HepG2 (cell line): Measurements from ENCODE around the gene ERO1A. TPM values are rescaled to one million over a fixed set of nuclear protein-coding genes. Genes with fewer than 3 reads are reported as not detected.

ENCODE experiments used
- ARNT ChIP-seq: fragments of 450-650 bp; IDR thresholded peaks from 2 replicates; pipeline ENCODE4 v1.6.1; 2017
- ASH2L ChIP-seq: fragments of 300-600, 200-600 bp; sonication (generic); IDR thresholded peaks from 2 replicates; pipeline ENCODE4 v1.7.0; 2017; ENCODE audit warnings: low read depth, mild to moderate bottlenecking, moderate library complexity, mixed read lengths, low read length; ENCODE audit not compliant: insufficient read length
- DMAP1 ChIP-seq: IDR thresholded peaks from 2 replicates; pipeline ENCODE4 v1.6.1; 2016
- HCFC1 ChIP-seq: fragments of 150-350 bp; IDR thresholded peaks from 2 replicates; pipeline ENCODE4 v1.6.1; 2014; ENCODE audit warnings: low read depth, low read length
- HHEX ChIP-seq: IDR thresholded peaks from 2 replicates; pipeline ENCODE4 v1.6.1; 2016; ENCODE audit warnings: control low read depth
- MAFG ChIP-seq: sonication (generic); formaldehyde crosslinking; IDR thresholded peaks from 2 replicates; pipeline ENCODE4 v1.5.1; 2020; ENCODE audit warnings: mild to moderate bottlenecking, missing genetic modification reagents
- NONO ChIP-seq, 2 experiments: fragments of 450-650 bp in 1 of 2; sonication (generic) in 1 of 2; formaldehyde crosslinking in 1 of 2; IDR thresholded peaks in 1 of 2; conservative IDR thresholded peaks in 1 of 2; 2 replicates each; pipeline versions ENCODE4 v1.6.1 to v1.8.0; 2017 to 2022; ENCODE audit warnings: mild to moderate bottlenecking in 1 of 2, missing genetic modification reagents in 1 of 2, moderate library complexity in 1 of 2
- ZNF101 ChIP-seq: sonication (generic); formaldehyde crosslinking; IDR thresholded peaks from 2 replicates; pipeline ENCODE4 v1.4.0; 2020; ENCODE audit warnings: mild to moderate bottlenecking, low read depth, missing genetic modification reagents, borderline replicate concordance
- polyA plus RNA-seq, 8 experiments: library from polyadenylated mRNA; depleted of rRNA in 3 of 8; stranded (reverse) in 7 of 8; unstranded in 1 of 8; fragments of >200 nt; fragmentation: Illumina TruSeq in 4 of 8; extraction: Trizol in 4 of 8; gene quantifications; 2 replicates each; pipeline versions ENCODE4 v1.2.1 to v1.2.3, GENCODE V29; 2011 to 2016; ENCODE audit warnings: low read depth in 4 of 8, missing spikeins in 1 of 8, mixed read lengths in 1 of 8; ENCODE audit not compliant: insufficient read depth in 1 of 8
- total RNA-seq, 5 experiments: library from RNA; depleted of rRNA; stranded (reverse); fragments of >200 nt; fragmentation: Illumina TruSeq; extraction: Trizol; gene quantifications; 2 replicates each; pipeline ENCODE4 v1.2.3, GENCODE V29; 2016; ENCODE audit warnings: low read depth in 1 of 5
- TF ChIP-seq, protein P1 (sequence below): sonication (generic); formaldehyde crosslinking; IDR thresholded peaks from 2 replicates; pipeline ENCODE4 v1.4.0; 2020; ENCODE audit warnings: missing genetic modification reagents, borderline replicate concordance
- TF ChIP-seq, protein P2 (sequence below): sonication (generic); formaldehyde crosslinking; IDR thresholded peaks from 2 replicates; pipeline ENCODE4 v1.4.0; 2020; ENCODE audit warnings: missing genetic modification reagents, borderline replicate concordance
- TF ChIP-seq, protein P3 (sequence below): sonication (generic); formaldehyde crosslinking; IDR thresholded peaks from 2 replicates; pipeline ENCODE4 v1.8.1; 2023; ENCODE audit warnings: mild to moderate bottlenecking, moderate library complexity, missing genetic modification reagents
- TF ChIP-seq, protein P4 (sequence below): sonication (generic); formaldehyde crosslinking; IDR thresholded peaks from 2 replicates; pipeline ENCODE4 v1.8.0; 2022; ENCODE audit warnings: missing genetic modification reagents, mild to moderate bottlenecking, inconsistent platforms, borderline replicate concordance
- TF ChIP-seq, protein P5 (sequence below): sonication (generic); formaldehyde crosslinking; IDR thresholded peaks from 2 replicates; pipeline ENCODE4 v1.4.0; 2020; ENCODE audit warnings: missing genetic modification reagents

The ERO1A gene
- total and polyA plus RNA-seq, 2 of the 13 experiments (the other 11 are each of a cell fraction or from before 2014, with no cell fraction given): 60.3 to 137 TPM

DNA sequence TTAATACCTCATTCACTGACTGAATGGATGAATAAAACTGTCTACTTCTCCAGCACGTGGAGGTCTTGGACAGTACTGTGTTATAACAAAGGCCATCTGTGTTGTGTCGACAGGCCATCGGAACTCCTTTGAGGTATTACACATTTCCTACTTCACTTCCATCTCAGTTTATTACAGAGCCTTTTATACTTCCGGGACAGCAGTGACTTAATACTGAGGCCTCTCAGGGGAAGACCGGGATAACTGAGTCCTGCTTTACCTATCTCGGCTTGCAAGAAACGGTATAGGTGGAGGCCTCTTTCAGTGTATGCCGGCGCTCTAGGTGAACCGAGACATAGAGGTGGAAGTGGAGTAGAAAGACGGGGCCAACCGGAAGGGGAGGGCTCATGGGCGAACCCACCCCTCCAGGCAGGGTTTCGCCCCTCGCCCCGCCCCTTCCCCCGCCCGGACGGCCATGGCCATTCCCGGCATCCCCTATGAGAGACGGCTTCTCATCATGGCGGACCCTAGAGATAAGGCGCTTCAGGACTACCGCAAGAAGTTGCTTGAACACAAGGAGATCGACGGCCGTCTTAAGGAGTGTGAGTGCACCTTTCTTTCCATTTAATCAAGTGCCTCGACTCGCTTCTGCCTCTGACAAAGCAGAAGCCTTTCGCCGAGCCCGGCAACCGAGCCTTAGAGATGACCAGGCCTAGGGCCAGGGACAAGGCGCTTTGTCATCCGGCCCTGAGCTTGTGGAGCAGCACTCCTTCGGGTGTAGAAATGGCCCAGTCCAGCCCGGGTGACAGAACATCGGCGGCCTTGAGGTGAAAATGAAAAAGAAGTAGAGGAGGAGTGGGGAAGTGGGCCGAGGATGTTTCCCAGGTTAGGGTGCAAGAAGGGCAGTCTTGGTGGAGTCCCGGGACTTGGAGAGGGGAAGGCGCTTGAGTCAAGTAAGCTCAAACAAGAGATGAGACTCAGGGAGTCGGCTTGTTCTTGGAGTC lies 11.7 kb upstream of the ERO1A start, which contains the start of gene PSMC6 (continued):
- TF ChIP-seq, protein P1, sequence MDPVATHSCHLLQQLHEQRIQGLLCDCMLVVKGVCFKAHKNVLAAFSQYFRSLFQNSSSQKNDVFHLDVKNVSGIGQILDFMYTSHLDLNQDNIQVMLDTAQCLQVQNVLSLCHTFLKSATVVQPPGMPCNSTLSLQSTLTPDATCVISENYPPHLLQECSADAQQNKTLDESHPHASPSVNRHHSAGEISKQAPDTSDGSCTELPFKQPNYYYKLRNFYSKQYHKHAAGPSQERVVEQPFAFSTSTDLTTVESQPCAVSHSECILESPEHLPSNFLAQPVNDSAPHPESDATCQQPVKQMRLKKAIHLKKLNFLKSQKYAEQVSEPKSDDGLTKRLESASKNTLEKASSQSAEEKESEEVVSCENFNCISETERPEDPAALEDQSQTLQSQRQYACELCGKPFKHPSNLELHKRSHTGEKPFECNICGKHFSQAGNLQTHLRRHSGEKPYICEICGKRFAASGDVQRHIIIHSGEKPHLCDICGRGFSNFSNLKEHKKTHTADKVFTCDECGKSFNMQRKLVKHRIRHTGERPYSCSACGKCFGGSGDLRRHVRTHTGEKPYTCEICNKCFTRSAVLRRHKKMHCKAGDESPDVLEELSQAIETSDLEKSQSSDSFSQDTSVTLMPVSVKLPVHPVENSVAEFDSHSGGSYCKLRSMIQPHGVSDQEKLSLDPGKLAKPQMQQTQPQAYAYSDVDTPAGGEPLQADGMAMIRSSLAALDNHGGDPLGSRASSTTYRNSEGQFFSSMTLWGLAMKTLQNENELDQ: 0 out of 2 replicates have a peak, but pooled peaks have one; percentile 39
- TF ChIP-seq HHEX (CRISPR knock-in tag) (no peak), ASH2L (peak; percentile 77), NONO (IDR thresholded peaks at IDR 0.05) (no peak), NONO (CRISPR knock-in tag; conservative IDR thresholded peaks at IDR 0.05) (peak; percentile 1), MAFG (CRISPR knock-in tag) (no peak), HCFC1 (peak; percentile 15; the same call in 1 of the 2 replicates), ARNT (no peak), ZNF101 (CRISPR knock-in tag) (no peak), DMAP1 (CRISPR knock-in tag) (peak; percentile 89)
- TF ChIP-seq, protein P2, sequence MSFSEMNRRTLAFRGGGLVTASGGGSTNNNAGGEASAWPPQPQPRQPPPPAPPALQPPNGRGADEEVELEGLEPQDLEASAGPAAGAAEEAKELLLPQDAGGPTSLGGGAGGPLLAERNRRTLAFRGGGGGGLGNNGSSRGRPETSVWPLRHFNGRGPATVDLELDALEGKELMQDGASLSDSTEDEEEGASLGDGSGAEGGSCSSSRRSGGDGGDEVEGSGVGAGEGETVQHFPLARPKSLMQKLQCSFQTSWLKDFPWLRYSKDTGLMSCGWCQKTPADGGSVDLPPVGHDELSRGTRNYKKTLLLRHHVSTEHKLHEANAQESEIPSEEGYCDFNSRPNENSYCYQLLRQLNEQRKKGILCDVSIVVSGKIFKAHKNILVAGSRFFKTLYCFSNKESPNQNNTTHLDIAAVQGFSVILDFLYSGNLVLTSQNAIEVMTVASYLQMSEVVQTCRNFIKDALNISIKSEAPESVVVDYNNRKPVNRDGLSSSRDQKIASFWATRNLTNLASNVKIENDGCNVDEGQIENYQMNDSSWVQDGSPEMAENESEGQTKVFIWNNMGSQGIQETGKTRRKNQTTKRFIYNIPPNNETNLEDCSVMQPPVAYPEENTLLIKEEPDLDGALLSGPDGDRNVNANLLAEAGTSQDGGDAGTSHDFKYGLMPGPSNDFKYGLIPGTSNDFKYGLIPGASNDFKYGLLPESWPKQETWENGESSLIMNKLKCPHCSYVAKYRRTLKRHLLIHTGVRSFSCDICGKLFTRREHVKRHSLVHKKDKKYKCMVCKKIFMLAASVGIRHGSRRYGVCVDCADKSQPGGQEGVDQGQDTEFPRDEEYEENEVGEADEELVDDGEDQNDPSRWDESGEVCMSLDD (CRISPR knock-in tag): no peak
- TF ChIP-seq, protein P3, sequence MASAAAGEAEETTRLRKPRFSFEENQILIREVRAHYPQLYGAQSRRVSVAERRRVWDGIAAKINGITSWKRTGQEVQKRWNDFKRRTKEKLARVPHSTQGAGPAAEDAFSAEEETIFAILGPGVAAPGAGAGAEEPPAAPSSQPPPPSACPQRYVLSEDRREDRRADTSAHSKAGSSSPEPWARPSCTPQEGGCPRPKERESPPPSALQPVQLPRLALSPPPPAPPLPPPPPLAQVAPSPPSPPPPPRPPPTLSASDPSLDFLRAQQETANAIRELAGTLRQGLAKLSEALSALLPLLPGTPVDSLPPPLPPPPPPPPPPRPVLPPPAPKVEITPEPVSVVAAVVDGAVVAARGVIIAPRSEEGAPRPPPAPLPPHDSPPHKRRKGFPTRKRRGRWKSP: 0 out of 2 replicates have a peak, but pooled peaks have one; percentile 46
- TF ChIP-seq, protein P4, sequence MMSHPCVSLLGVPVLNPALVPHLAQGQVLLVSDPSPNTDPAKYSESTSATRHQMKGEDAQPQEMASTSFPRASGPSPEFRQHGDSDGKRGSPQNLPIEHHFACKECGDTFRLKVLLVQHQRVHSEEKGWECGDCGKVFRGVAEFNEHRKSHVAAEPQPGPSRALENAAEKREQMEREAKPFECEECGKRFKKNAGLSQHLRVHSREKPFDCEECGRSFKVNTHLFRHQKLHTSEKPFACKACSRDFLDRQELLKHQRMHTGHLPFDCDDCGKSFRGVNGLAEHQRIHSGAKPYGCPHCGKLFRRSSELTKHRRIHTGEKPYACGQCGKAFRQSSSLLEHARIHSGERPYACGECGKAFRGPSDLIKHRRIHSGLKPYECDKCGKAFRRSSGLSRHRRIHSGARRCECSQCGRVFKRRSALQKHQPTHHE: peak; percentile 62; the same call in 1 of the 2 replicates
- TF ChIP-seq, protein P5, sequence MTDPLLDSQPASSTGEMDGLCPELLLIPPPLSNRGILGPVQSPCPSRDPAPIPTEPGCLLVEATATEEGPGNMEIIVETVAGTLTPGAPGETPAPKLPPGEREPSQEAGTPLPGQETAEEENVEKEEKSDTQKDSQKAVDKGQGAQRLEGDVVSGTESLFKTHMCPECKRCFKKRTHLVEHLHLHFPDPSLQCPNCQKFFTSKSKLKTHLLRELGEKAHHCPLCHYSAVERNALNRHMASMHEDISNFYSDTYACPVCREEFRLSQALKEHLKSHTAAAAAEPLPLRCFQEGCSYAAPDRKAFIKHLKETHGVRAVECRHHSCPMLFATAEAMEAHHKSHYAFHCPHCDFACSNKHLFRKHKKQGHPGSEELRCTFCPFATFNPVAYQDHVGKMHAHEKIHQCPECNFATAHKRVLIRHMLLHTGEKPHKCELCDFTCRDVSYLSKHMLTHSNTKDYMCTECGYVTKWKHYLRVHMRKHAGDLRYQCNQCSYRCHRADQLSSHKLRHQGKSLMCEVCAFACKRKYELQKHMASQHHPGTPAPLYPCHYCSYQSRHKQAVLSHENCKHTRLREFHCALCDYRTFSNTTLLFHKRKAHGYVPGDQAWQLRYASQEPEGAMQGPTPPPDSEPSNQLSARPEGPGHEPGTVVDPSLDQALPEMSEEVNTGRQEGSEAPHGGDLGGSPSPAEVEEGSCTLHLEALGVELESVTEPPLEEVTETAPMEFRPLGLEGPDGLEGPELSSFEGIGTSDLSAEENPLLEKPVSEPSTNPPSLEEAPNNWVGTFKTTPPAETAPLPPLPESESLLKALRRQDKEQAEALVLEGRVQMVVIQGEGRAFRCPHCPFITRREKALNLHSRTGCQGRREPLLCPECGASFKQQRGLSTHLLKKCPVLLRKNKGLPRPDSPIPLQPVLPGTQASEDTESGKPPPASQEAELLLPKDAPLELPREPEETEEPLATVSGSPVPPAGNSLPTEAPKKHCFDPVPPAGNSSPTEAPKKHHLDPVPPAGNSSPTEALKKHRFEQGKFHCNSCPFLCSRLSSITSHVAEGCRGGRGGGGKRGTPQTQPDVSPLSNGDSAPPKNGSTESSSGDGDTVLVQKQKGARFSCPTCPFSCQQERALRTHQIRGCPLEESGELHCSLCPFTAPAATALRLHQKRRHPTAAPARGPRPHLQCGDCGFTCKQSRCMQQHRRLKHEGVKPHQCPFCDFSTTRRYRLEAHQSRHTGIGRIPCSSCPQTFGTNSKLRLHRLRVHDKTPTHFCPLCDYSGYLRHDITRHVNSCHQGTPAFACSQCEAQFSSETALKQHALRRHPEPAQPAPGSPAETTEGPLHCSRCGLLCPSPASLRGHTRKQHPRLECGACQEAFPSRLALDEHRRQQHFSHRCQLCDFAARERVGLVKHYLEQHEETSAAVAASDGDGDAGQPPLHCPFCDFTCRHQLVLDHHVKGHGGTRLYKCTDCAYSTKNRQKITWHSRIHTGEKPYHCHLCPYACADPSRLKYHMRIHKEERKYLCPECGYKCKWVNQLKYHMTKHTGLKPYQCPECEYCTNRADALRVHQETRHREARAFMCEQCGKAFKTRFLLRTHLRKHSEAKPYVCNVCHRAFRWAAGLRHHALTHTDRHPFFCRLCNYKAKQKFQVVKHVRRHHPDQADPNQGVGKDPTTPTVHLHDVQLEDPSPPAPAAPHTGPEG: 0 out of 2 replicates have a peak, but pooled peaks have one; percentile 21
